Embryonic facial prominence (tissue), 1 donor: ENCODE results near the gene TMEM266.

Source experiments
- DNase-seq: peaks from one replicate; pipeline ENCODE4 v3.0.0-alpha.2; 2016; ENCODE audit errors: extremely low spot score

Gene TMEM266

GRCh38 chr15:76070192-76070591, 10.4 kb downstream of the TMEM266 start:
- DNase-seq: no peak

GRCh38 chr15:76070921-76071635, 11.3 kb downstream of the TMEM266 start:
- no peak for DNase-seq

- no peak for DNase-seq
These were observed 12.0 kb downstream of the TMEM266 start for GRCh38 chr15:76071806-76072205.

GRCh38 chr15:76073554-76073953, 13.8 kb downstream of the TMEM266 start:
- no peak for DNase-seq

GRCh38 chr15:76075046-76075445, 15.3 kb downstream of the TMEM266 start:
- DNase-seq: no peak

GRCh38 chr15:76078285-76078877, 18.6 kb downstream of the TMEM266 start:
- DNase-seq: no peak

- no peak for DNase-seq
These were observed 24.5 kb downstream of the TMEM266 start for GRCh38 chr15:76084256-76084655.

GRCh38 chr15:76098685-76099084, 38.9 kb downstream of the TMEM266 start:
- no peak for DNase-seq

GRCh38 chr15:76099388-76099787, 39.6 kb downstream of the TMEM266 start:
- no peak for DNase-seq

GRCh38 chr15:76100361-76100760, 40.6 kb downstream of the TMEM266 start:
- DNase-seq: no peak

GRCh38 chr15:76101655-76102054, 41.9 kb downstream of the TMEM266 start:
- no peak for DNase-seq

GRCh38 chr15:76105391-76105790, 45.6 kb downstream of the TMEM266 start:
- DNase-seq: no peak

GRCh38 chr15:76105911-76106310, 46.1 kb downstream of the TMEM266 start:
- DNase-seq: no peak

- DNase-seq: no peak
These were observed 47.4 kb downstream of the TMEM266 start for GRCh38 chr15:76107169-76107568.

GRCh38 chr15:76108021-76108723, 48.4 kb downstream of the TMEM266 start:
- no peak for DNase-seq

- no peak for DNase-seq
These were observed 49.3 kb downstream of the TMEM266 start for GRCh38 chr15:76109046-76109445.

GRCh38 chr15:76114561-76114960, 54.8 kb downstream of the TMEM266 start:
- no peak for DNase-seq

GRCh38 chr15:76116138-76116885, 56.5 kb downstream of the TMEM266 start:
- no peak for DNase-seq

GRCh38 chr15:76117181-76117580, 57.4 kb downstream of the TMEM266 start:
- DNase-seq: no peak

- DNase-seq: no peak
These were observed 59.0 kb downstream of the TMEM266 start for GRCh38 chr15:76118767-76119166.

- no peak for DNase-seq
These were observed 63.2 kb downstream of the TMEM266 start for GRCh38 chr15:76123031-76123430.

- DNase-seq: no peak
These were observed 67.4 kb downstream of the TMEM266 start for GRCh38 chr15:76127169-76127568.
